HL-60 (cell line): ENCODE measurements around the gene GFOD1.

Experiments used
- GABPA ChIP-seq: IDR thresholded peaks from 2 replicates; pipeline ENCODE4 v1.6.1; 2012; ENCODE audit warnings: low read depth
- POLR2AphosphoS5 ChIP-seq: IDR thresholded peaks from 2 replicates; pipeline ENCODE4 v1.6.1; 2012; ENCODE audit warnings: low read depth

DNA sequence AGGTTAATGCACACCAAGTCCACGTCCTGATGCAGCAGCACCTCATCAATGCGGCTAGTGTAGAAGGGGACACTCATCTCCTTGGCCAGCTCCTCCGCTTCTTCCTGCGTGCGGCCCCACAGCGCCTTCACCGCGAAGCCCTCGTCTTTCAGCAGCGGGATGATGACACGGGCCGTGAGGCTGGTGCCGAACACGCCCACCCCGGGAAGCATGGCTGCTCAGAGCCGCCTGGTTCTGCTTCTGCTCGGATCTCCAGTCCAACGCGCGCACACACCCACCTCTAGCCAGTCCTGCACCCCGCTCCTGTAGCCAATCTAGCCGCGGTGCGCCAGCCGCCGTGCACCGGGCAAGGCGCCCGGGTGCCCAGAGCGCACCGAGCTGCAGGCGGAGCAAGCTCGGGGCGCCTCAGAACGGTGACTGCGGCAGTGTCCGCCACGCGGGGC, 700 bp downstream of the GFOD1 start:
- TF ChIP-seq POLR2AphosphoS5 (0 out of 2 replicates have a peak, but pooled peaks have one; percentile 30), GABPA (no peak)
